Osteocyte (in vitro differentiated cells): ENCODE results near the gene TMUB1. TPM values are rescaled to one million over a fixed set of nuclear protein-coding genes. Genes with fewer than 3 reads are reported as not detected.

Experiments used
- DNase-seq: peaks from one replicate; pipeline ENCODE4 v3.0.0; 2021; ENCODE audit warnings: mixed read lengths; ENCODE audit not compliant: unreplicated experiment; ENCODE audit errors: extremely low spot score
- H3K27ac Mint-ChIP-seq: one replicate; pipeline ENCODE4 v1.8.0; 2021; ENCODE audit warnings: mild to moderate bottlenecking, mixed read lengths; ENCODE audit not compliant: unreplicated experiment
- H3K27me3 Mint-ChIP-seq: one replicate; pipeline ENCODE4 v1.8.0; 2021; ENCODE audit warnings: mixed read lengths; ENCODE audit not compliant: unreplicated experiment
- H3K36me3 Mint-ChIP-seq: one replicate; pipeline ENCODE4 v1.8.0; 2021; ENCODE audit warnings: mixed read lengths; ENCODE audit not compliant: unreplicated experiment
- H3K4me1 Mint-ChIP-seq: one replicate; pipeline ENCODE4 v1.8.0; 2021; ENCODE audit warnings: mixed read lengths; ENCODE audit not compliant: unreplicated experiment
- H3K4me3 Mint-ChIP-seq: one replicate; pipeline ENCODE4 v1.8.0; 2021; ENCODE audit warnings: mild to moderate bottlenecking, moderate library complexity, mixed read lengths; ENCODE audit not compliant: unreplicated experiment
- H3K9me3 Mint-ChIP-seq: one replicate; pipeline ENCODE4 v1.8.0; 2021; ENCODE audit warnings: mixed read lengths; ENCODE audit not compliant: unreplicated experiment
- CTCF ChIP-seq: fragments of 200-600 bp; sonication (generic); IDR thresholded peaks from 2 replicates; pipeline ENCODE4 v1.5.0; 2021; ENCODE audit warnings: antibody characterized with exemption, mild to moderate bottlenecking, moderate library complexity
- total RNA-seq: library from RNA; stranded (reverse); gene quantifications from 2 replicates; pipeline ENCODE4 v1.2.1, GENCODE V29; 2021

Gene TMUB1
- total RNA-seq, 1 donor from 2014 or later = 26.1 TPM

- H3K36me3 Mint-ChIP-seq = peaks cover 5% of the 10 kb centered on the region
- peaks cover 20% of the 10 kb centered on the region for H3K4me1 Mint-ChIP-seq
- no peaks in the 10 kb centered on the region for H3K27me3 Mint-ChIP-seq
- H3K9me3 Mint-ChIP-seq = no peaks in the 10 kb centered on the region
- no peak for TF ChIP-seq CTCF
- DNase-seq = no peak
- no peak overlapping the region for H3K27ac Mint-ChIP-seq
- H3K4me3 Mint-ChIP-seq = no peak overlapping the region
These were observed 42.5 kb downstream of the TMUB1 start for GRCh38 chr7:151040616-151041375.

GRCh38 chr7:151039850-151040548 is 43.3 kb downstream of the TMUB1 start:
- Mint-ChIP-seq H3K4me3 (no peak overlapping the region), H3K27ac (peak overlapping the region; percentile 93)

GRCh38 chr7:151038951-151039849 is 44.1 kb downstream of the TMUB1 start:
- peaks cover 18% of the 10 kb centered on the region for H3K4me1 Mint-ChIP-seq
- H3K27ac Mint-ChIP-seq = peak overlapping the region; percentile 93
- H3K4me3 Mint-ChIP-seq = peak overlapping the region; percentile 33
- TF ChIP-seq CTCF = no peak
- H3K27me3 Mint-ChIP-seq = no peaks in the 10 kb centered on the region
- peak; percentile 92 for DNase-seq
- H3K36me3 Mint-ChIP-seq = peaks cover 1% of the 10 kb centered on the region
- H3K9me3 Mint-ChIP-seq = no peaks in the 10 kb centered on the region

More at GRCh38 chr7:151039850-151040548, 43.3 kb downstream of the TMUB1 start:
- Mint-ChIP-seq H3K36me3 (peaks cover 3% of the 10 kb centered on the region), H3K27me3 (no peaks in the 10 kb centered on the region), H3K4me1 (peaks cover 18% of the 10 kb centered on the region), H3K9me3 (no peaks in the 10 kb centered on the region)
- TF ChIP-seq CTCF = no peak
- DNase-seq = no peak

GRCh38 chr7:151035902-151036301 is 47.4 kb downstream of the TMUB1 start:
- TF ChIP-seq CTCF = no peak
- no peaks in the 10 kb centered on the region for H3K27me3 Mint-ChIP-seq
- no peaks in the 10 kb centered on the region for H3K9me3 Mint-ChIP-seq
- no peaks in the 10 kb centered on the region for H3K36me3 Mint-ChIP-seq
- no peak overlapping the region for H3K27ac Mint-ChIP-seq
- H3K4me1 Mint-ChIP-seq = peaks cover 18% of the 10 kb centered on the region
- H3K4me3 Mint-ChIP-seq = no peak overlapping the region
- no peak for DNase-seq
